ENCODE results near the gene OMD.

DNA sequence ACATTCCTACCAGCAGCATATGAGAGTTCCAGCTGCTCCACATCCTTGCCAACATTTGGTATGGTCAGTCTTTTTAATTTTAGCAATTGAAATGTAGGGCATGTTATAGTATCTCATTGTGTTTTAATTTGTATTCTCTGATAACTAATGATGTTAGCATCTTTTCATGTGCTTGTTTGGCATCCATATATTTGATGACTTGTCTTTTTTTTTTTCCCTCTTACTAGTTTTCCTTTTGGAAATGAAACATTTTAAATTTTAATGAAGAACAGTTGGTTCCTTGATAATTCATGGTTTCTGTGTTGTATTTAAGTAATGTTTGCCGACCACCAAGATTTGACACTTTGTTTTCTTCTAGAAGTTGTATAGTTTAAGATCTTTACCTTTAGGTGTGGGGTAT is 28.7 kb downstream of the OMD start:
- TF ChIP-seq, protein P1, sequence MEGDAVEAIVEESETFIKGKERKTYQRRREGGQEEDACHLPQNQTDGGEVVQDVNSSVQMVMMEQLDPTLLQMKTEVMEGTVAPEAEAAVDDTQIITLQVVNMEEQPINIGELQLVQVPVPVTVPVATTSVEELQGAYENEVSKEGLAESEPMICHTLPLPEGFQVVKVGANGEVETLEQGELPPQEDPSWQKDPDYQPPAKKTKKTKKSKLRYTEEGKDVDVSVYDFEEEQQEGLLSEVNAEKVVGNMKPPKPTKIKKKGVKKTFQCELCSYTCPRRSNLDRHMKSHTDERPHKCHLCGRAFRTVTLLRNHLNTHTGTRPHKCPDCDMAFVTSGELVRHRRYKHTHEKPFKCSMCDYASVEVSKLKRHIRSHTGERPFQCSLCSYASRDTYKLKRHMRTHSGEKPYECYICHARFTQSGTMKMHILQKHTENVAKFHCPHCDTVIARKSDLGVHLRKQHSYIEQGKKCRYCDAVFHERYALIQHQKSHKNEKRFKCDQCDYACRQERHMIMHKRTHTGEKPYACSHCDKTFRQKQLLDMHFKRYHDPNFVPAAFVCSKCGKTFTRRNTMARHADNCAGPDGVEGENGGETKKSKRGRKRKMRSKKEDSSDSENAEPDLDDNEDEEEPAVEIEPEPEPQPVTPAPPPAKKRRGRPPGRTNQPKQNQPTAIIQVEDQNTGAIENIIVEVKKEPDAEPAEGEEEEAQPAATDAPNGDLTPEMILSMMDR (IDR thresholded peaks at IDR 0.05; ENCODE audit: borderline replicate concordance, extremely low read depth, low read length, poor library complexity, severe bottlenecking) = no peak
- TF ChIP-seq EZH2 (IDR thresholded peaks at IDR 0.05; ENCODE audit: borderline replicate concordance, low read depth, low read length, severe bottlenecking) = no peak
